Skin epidermis (tissue), 12 donors: Measurements from ENCODE around the gene CAPN13.
"Not testable (repeated sequence)": the region's sequence is repeated elsewhere in the genome, so short reads cannot be mapped to it uniquely, and the experiment has no call there.

Source experiments
- H3K27ac ChIP-seq, 21 experiments: fragments of 200-600 bp; sonication (generic) in 11 of 21; one replicate each; pipeline ENCODE4 v1.5.0; 2020; ENCODE audit warnings: mild to moderate bottlenecking in 3 of 21, inconsistent platforms in 2 of 21, moderate library complexity in 2 of 21
- H3K4me3 ChIP-seq, 7 experiments: fragments of 200-600 bp; sonication (generic) in 2 of 7; one replicate each; pipeline ENCODE4 v1.5.0; 2020; ENCODE audit warnings: inconsistent platforms in 2 of 7, mild to moderate bottlenecking in 2 of 7, moderate library complexity in 1 of 7

CAPN13 gene

DNA sequence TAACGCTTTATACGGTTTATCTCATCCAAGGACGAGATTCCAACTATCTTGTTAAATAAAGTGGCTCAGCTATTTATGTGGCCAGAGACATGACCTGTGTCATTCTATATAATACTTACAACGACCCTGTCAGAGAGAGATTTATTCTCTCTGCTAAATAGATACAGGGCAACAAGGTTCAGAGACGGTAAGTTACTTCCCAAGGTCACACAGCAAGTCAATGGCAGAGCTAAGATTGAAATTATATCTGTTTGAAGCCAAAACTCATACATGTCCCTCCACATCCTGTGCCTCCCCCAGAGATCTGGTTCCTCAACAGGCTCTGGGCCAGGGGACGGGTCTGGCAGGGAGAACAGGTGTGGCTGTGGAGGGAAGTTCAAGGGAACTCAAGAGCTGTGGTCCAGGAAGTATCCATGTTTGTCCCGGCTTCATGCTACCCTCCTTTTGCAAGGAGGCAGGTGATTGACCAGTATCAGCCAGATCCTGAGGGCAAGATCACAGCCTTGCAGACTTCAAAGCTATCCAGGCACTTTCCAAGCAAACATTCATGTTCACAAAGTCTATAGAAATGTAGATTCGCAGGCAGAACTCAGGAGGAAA is 99.8 kb downstream of the CAPN13 start:
- H3K27ac ChIP-seq: no peak overlapping the region
- H3K4me3 ChIP-seq: no peak overlapping the region

- Histone ChIP-seq H3K4me3 (no peak overlapping the region), H3K27ac (peak overlapping the region in 2 of 21 experiments; percentile 3 to 35)
Measured at GRCh38 chr2:30706534-30707303, 100.5 kb downstream of the CAPN13 start.

DNA sequence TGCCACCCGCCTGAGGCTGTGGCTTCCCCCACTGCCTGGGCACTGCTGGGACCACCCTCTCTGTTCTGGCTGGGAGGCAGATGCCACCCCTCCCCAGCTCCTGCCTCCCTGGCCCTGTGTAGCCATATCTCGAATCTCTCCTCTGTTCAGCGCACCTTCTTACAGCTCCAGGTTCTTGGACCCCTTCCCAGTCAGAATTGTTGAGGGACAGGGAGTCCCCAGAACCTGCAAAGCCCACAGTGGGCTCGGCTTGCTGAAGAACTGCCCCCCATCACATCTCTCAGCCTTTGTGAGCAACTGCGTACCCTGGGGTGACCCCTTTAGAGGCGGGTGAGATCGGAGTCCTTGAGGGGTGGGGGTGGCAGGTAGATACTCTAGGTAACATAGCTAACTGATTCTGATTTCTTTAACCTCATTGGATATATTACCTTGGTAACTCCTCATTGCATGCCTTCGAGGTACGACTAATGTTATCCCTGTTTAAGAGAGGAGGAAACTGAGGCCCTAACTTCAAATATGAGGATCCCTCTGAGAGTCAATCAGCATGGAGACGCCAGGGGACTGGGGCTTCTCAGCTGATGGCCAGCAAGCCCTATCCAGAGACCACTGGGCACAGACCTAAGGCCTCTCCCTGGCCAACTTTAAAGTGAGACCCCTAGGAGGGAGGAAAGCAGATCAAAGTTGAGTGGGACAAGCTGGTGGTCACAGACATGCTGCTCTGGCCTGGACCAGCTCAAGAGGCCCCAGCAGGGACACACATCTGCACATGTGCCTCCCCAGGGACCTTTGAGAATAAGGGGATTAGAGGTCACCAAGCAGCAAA is 101.3 kb downstream of the CAPN13 start:
- peak overlapping the region in 2 of 21 experiments; percentile 3 to 35 for H3K27ac ChIP-seq
- H3K4me3 ChIP-seq: no peak overlapping the region

- no peak overlapping the region for H3K27ac ChIP-seq
- H3K4me3 ChIP-seq: no peak overlapping the region
Measured at GRCh38 chr2:30705056-30705455, 102.2 kb downstream of the CAPN13 start.

- no peak overlapping the region for H3K27ac ChIP-seq
Measured at GRCh38 chr2:30704309-30705020, 102.8 kb downstream of the CAPN13 start.

DNA sequence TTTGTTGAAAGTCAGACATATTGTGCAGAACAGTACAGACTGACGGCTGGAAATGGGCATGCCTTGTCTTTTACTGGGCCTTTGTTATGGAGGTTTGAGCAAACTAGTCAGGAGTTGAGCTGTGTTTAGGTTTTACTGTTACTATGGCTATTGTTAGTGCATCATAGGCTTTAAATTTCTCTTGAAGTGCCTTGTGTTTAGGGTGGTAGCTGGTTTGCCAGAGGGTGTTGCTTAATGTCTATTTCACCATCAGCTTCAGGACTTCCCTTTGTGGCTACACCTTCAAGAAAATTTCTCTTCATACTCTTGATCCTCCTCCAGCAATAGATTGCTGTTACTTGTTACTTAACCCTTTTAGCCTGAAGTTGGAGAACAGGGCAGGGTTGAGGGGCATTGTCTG is 104.6 kb downstream of the CAPN13 start:
- Histone ChIP-seq H3K27ac (no peak overlapping the region), H3K4me3 (no peak overlapping the region)

More at GRCh38 chr2:30704309-30705020, 102.8 kb downstream of the CAPN13 start:
- H3K4me3 ChIP-seq: no peak overlapping the region

- no peak overlapping the region for H3K27ac ChIP-seq
- no peak overlapping the region for H3K4me3 ChIP-seq
Measured at GRCh38 chr2:30701782-30702181, 105.5 kb downstream of the CAPN13 start.

- H3K4me3 ChIP-seq, H3K27ac ChIP-seq: not testable (repeated sequence)
Measured at GRCh38 chr2:30697242-30698103, 109.8 kb downstream of the CAPN13 start.

- Histone ChIP-seq H3K27ac (no peak overlapping the region), H3K4me3 (no peak overlapping the region)
Measured at GRCh38 chr2:30695749-30696148, 111.5 kb downstream of the CAPN13 start.

DNA sequence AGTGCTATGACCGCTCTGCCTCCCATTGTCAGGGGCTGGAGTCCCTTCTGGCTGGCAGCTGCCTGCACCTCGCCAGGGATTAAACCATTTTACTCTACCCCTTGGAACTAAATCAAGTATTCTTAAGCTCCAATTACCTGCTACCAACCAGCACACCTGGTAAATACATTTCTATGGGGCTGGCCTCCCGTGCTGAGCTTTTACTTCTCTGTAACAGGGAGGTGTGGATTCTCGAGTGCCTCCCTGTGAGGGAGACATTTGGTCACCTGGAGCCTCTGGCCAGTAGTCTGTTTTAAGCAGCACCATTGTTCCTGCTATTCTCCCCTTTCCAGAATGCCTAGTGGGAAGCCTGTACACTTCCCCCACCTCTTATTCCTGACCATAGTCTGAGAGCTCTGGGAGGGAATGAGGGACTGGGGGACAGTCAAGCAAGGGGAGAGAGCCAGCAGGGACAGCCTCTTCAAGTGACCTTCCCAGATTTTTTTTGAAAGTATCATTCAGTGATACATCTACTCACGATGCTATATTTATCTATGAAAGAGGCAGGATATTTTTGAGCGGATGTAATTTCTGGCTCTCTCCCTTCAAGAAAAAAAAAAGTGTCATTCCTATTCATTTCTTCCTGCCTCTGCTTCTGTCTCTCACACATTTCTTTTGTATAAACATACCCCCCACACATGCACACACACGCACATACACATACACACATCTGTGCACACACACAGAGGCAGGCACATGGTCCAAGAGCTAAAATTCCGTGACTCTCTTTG is 112.8 kb downstream of the CAPN13 start:
- H3K4me3 ChIP-seq: no peak overlapping the region
- peak overlapping the region in 1 of 21 experiments; percentile 4 for H3K27ac ChIP-seq

GRCh38 chr2:30693821-30694281 is 113.4 kb downstream of the CAPN13 start:
- peak overlapping the region in 1 of 21 experiments; percentile 4 for H3K27ac ChIP-seq
- H3K4me3 ChIP-seq: no peak overlapping the region

GRCh38 chr2:30692829-30693275 is 114.4 kb downstream of the CAPN13 start:
- Histone ChIP-seq H3K27ac (no peak overlapping the region), H3K4me3 (no peak overlapping the region)

GRCh38 chr2:30691948-30692828 is 115.1 kb downstream of the CAPN13 start:
- H3K27ac ChIP-seq: no peak overlapping the region
- H3K4me3 ChIP-seq: no peak overlapping the region

DNA sequence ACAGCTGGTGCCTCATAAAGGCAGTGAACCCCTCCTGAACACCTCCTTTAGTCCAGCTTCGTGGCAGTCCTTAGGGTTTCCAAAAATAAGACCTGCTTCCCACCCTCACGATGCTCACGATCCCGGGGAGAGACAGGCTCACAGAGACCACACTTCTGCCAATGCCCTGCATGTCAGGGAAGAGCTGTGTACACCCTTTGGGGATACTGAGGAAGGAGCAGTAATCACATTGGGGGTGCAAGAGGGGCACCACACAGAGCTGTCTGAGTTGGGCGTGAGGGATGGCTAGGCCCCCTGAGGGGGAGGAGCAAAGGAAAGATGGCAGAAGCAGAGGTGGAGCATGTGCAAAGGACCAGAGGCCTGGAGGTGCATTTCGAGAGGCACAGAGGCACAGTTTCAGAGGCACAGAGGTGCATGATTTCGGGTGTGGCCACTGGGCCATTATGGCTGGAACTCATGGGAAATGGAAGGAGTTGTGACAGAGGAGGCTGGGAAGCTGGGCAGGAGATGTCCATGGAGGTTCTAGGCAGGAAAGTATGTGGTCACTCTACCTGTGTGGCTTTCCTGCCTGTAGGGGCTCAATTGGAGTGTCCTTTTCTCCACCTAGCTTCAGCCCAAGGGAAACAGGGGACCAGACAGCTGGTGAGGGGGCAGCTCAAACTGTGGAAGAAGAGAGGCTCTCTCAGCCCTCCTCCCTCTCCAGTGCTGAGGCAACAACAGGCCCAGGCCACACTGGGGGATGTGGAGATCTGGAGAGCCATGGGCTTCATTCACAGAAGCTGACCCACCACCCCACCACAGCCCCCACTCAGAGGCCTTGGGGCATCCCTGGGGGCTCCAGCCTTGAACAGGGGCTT is 115.9 kb downstream of the CAPN13 start:
- Histone ChIP-seq H3K27ac (no peak overlapping the region), H3K4me3 (no peak overlapping the region)

- Histone ChIP-seq H3K27ac (peak overlapping the region in 3 of 21 experiments; percentile 35 to 67 (median 62)), H3K4me3 (no peak overlapping the region)
Measured at GRCh38 chr2:30690126-30690561, 117.1 kb downstream of the CAPN13 start.

- H3K27ac ChIP-seq: peak overlapping the region in 3 of 21 experiments; percentile 35 to 67 (median 54)
Measured at GRCh38 chr2:30689496-30690125, 117.6 kb downstream of the CAPN13 start.

More at GRCh38 chr2:30689496-30690125, 117.6 kb downstream of the CAPN13 start:
- H3K4me3 ChIP-seq: no peak overlapping the region
